OCI-LY3 (cell line): ENCODE data around the gene EBPL.

Experiments
- EZH2phosphoT487 ChIP-seq: fragments of 200-600 bp; shearing (Covaris generic); IDR thresholded peaks from 2 replicates; pipeline ENCODE4 v1.6.1; 2018; ENCODE audit warnings: antibody characterized with exemption, mixed run types, low read depth
- TF ChIP-seq, protein P1 (sequence below): fragments of 200-600, 300-600 bp; sonication (generic); IDR thresholded peaks from 2 replicates; pipeline ENCODE4 v1.5.1; 2014; ENCODE audit warnings: antibody characterized with exemption, low read length, low read depth

DNA sequence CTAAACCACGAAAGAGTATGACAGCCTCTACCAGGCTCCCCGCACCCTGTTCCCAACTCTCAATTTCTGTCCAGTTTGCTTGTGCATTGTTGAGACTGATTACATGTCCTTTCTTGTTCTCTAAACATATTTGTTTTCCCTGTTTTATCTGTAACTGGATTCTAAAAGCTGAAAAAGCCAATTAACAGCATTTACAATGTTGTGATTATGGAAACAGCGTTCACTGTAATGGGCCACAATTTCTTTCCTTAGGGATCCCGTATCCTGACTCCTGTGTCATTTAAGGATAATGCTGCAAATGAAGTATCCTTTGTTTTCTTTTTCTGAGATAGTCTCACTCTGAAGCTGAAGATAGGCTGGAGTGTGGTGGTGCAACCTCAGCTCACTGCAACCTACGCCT is 20.5 kb downstream of the EBPL start:
- TF ChIP-seq, protein P1, sequence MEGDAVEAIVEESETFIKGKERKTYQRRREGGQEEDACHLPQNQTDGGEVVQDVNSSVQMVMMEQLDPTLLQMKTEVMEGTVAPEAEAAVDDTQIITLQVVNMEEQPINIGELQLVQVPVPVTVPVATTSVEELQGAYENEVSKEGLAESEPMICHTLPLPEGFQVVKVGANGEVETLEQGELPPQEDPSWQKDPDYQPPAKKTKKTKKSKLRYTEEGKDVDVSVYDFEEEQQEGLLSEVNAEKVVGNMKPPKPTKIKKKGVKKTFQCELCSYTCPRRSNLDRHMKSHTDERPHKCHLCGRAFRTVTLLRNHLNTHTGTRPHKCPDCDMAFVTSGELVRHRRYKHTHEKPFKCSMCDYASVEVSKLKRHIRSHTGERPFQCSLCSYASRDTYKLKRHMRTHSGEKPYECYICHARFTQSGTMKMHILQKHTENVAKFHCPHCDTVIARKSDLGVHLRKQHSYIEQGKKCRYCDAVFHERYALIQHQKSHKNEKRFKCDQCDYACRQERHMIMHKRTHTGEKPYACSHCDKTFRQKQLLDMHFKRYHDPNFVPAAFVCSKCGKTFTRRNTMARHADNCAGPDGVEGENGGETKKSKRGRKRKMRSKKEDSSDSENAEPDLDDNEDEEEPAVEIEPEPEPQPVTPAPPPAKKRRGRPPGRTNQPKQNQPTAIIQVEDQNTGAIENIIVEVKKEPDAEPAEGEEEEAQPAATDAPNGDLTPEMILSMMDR = no peak
- TF ChIP-seq EZH2phosphoT487 = no peak
